ENCODE results near the gene CISTR.

Gene CISTR

DNA sequence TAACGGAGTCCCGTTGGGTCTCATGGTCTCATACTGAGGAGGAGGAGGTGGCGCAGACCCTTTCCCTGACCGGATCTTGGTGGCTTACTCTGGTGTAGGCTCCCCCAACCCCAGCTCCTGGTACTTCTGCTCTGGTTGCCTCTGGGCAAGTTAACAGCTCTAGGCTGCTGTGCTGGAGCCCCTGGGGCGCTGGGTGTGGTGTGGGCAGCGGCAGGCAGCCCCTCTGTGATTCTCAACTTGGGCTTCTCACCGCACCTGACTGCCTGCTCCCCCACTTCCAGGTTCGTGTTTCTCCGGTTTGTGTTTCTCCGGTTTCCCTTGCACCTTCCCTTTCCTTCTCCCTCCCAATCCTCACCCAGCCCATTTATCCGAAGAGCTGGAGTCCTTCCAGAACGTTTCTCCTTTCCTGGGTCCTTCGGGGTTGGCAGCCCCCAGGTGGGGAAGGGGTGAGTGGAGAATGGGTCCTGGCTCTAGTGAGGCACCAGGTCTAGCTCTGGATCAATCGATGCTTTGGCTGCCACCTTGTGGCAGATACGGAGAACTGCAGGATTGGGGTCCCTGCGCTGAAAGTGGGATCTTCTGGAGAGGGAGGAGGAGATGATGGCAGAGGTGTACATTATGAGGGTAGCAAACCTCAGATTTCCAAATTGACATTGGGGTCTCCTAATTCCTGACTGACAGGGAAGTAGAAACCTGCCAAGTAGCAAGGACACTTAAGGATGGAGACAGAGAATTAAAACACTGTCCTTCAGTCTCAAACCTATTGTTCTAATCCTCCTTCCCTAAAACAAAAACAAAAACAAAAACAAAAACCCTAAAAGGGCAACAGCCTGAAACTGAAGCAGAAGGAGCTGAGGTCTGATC, 8.3 kb downstream of the CISTR start:
- peak; percentile 91 for DNase-seq (ENCODE audit: low spot score)

- DNase-seq (ENCODE audit: low spot score) = peak; percentile 28
Observed at GRCh38 chr12:53740130-53740491, 11.7 kb downstream of the CISTR start.

GRCh38 chr12:53739214-53740129, 12.3 kb downstream of the CISTR start:
- DNase-seq (ENCODE audit: low spot score) = peak; percentile 15

DNA sequence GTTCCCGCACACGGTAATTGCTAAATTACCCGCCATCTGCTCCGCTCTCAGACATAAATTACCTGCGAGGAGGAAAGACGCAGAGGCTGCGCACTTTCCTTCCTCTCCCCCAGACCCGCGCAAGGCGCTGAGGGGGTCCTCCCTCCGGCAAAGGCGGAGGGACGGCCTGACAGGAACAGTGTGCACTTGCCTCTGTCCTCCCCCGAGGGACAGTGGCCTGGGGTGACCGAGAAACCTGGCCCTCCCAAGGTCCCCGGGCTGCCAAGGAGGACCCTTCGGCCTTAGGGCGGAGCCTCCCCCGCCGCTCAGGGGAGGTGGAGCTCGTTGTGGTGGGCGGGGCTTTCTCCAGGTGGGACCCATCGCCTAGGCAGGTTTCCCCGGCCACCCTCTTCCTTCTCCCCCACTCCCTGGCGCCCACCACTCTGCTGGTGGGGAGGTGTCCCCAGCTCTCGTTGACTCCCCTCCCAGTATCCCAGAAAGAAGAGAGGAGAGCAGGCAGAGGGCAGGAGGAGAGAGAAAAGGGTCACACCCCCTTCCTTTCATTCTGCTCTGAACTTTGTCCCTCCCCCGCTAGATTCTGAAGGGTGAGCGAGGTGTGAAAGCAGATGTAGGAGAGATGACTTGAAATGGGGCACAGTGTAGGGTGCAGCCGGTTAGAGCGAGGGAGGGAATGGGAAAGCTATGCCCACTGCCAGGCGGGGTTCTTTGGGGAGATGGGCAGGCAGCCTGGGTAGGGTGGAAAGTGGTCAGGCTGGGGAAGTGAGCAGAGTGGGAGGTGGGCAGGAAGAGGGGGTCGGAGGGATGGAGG, 13.2 kb downstream of the CISTR start:
- DNase-seq (ENCODE audit: low spot score) = peak; percentile 48

DNA sequence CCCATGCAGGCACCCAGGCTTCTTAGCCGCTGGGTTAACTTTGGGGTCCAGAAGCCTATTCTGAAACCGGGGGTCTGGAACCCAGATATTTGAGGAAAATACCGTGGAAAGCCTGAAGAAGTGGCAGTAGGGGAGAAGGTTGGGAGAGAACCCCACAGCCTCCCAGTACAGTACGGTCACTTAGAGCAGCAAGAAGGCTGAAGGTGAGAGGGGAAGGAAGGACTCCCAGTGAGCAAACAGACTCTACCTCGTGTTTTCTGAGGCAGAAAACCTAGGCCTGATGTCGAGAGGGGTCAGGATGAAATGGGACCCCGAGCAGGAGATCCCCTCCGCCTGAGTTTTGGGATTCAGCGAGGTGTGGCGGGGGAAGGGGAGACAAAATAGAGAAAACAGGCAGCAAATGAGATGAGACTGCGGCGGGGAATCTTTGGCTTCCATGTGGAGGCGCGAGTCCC, 13.8 kb downstream of the CISTR start:
- peak; percentile 69 for DNase-seq (ENCODE audit: low spot score)

DNA sequence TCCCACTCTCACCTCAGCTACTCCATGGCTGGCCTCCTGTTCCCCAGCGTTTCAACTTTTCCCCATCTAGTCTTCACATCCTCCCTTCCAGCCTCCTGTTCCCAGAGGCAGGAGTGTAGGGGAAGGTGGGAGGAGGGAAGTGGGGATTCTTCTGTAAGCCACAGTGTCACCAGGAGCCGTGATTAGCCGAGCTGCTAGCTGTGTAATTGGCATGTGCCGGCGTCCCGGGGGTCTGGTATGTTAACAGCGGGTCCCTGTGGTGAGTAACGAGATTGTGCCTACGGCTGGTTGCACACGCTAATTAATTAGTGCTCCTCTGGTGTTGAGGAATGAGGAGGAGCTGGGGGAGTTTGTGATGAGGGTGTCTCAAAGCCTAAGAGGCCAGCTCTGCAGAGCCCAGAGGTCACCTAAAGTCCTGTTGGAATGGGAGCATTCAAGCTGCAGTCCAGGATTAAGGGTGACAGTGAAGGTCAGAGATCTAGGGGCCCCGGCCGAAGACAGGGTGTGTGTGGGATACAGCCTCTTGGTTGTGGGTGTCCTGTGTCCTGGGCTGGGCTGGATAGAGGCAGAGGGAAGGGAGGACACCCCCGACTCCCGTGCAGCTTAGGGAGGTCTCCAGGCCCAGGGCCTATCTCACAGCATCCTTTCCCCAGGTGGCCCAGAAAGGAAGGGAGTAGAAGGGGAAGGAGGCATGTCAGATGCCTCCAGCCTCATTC, 14.5 kb downstream of the CISTR start:
- peak; percentile 87 for DNase-seq (ENCODE audit: low spot score)

DNA sequence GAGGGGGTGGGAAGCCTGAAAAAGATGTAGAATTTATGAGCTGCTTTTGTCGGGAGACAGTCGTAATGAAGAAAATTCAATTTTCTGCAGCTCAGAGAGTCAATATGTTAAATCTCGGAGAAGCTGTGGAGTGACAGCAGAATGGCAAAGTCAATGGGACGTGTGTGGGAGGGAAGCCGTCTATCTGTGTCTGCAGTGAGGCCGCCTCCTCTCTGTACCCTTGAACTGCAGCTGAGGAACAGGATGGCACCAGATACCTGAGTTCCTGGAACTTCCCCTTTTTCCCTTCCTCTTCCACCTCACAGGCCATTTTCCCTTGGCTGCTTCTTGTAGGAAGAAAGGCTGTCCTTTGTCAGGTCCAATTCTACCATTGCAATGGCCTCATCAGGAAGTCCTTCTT, 15.2 kb downstream of the CISTR start:
- DNase-seq (ENCODE audit: low spot score) = peak; percentile 31

GRCh38 chr12:53735556-53735955, 16.2 kb downstream of the CISTR start:
- DNase-seq (ENCODE audit: low spot score) = peak; percentile 98

DNA sequence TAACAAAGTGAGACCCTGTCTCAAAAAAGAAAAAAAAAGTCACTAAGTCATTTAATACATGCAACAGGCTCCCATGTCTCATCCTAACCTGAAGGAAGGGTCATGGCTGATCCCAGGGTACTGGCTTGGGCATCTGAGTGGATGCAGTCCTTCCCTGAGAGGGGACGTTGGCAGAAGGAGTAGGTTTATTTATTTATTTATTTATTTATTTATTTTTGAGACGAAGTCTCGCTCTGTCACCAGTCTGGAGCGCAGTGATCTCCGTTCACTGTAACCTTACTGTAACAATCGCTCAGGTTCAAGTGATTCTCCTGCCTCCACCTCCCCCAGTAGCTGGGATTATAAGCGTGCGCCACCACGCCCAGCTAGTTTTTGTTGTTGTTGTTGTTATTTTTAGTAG, 17.4 kb downstream of the CISTR start:
- DNase-seq (ENCODE audit: low spot score) = no peak

DNA sequence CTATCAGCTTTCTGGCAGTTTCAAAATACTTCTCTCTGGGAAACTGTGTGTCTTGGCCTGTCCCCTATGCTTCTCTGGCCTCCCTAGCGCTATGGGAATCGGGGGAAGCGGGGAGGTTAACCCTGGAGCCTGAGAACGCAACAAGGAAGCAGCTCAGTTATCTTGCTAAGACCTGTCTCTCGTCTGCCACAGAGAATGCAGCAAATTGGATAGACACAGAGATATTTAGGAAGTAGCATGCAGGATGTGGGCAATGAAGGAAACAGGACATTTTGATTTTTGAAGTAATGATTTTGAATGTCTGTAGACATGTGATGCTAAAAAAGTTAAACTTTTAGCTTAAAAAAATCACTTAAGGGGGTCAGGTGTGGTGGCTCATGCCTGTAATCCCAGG, 18.0 kb downstream of the CISTR start:
- DNase-seq (ENCODE audit: low spot score) = peak; percentile 22

DNA sequence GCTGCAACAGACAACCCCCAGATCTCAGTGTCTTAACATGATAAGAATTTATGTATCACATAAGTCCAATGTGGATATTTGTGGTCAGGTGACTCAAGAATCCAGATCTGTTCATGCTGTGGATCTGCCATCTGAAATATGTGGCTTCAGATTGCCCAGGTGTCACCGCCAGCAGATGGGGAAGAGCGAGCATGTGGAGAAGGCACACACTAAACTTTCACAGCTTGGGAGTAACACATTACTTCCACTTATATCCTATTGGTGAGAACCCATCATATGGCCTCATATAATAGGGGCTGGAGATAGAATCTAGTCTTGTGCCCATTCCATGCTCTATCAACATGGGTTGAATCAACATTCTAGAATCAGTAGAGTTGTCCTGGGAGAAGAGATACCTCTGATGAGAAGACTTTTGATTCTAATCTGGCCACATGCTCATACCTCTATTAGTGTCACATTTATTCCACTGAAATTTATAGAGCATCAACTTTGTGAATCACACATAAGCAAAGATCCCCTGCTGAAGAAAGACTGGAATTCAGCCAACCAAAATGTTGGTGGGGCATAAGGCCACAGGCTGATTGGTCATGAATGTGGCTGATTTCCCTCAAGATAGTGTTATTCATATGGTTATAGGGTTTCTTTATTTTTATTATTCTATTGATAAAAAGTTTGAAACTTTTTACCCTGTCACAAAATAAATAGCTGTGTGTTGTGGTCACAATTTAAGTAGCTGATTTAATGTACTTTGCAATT, 18.6 kb downstream of the CISTR start:
- DNase-seq (ENCODE audit: low spot score) = peak; percentile 58

DNA sequence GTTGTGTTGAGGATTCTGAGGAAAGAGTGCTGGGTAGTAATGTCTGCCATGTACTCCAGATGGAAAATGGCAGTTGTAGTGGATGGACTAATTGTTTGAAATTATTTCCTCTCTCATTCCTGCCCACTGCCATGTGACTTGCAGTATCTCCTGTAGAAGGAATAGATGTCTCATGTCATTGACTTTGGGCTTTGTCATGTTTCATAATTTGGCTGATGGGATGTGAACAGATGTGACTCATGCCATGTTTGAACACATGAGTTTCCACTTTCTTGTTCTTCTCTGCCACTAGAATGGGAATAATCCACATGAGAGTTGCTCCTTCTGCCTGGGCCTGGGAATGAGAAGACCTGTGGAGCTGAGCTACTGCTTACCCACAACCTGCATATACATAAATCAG, 22.1 kb downstream of the CISTR start:
- peak; percentile 14 for DNase-seq (ENCODE audit: low spot score)

- peak; percentile 80 for DNase-seq (ENCODE audit: low spot score)
Observed at GRCh38 chr12:53728206-53728605, 23.6 kb downstream of the CISTR start.

DNA sequence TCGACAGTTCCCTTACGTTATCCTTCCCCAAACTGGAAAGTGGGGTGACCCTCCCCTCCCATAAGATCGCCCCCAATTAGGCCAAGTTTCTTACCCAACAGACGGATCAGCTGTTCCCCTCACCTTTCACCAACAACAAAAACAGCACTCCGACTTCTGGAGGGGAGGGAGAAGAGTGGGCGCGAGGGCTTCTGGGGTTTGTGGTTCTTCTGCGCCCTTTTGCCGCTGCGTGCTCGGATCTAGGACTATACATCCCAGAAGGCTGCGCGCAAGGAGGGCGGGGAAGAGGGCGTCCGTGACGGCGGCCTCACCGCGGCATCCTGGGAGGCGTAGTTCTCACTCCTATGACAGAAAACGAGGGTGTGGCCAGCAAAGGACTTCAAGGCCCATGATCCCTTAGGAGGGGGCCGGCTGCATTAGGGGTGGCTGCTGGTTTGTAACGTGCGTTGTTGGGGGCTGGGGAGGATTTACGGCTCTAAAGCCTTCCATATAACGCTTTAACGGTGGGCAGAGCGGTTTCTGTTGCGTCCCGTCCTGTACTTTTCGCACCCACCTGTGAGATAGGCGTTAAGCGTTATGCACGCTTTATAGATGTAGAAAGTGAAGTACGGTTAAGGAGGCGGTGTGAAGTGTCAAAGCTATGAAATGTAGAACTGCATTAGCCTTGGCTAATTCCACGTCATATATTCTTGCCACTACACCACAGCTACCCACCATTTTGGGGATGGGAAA, 24.3 kb downstream of the CISTR start, which contains the start of gene CALCOCO1:
CALCOCO1 (minus strand) TSS at position 143 of the 732 bp plus-strand sequence. CDS start 2,210 bp downstream, outside the sequence.
- peak; percentile 100 for DNase-seq (ENCODE audit: low spot score)

- DNase-seq (ENCODE audit: low spot score) = no peak
Observed at GRCh38 chr12:53726946-53727309, 24.9 kb downstream of the CISTR start.

GRCh38 chr12:53726341-53726740, 25.4 kb downstream of the CISTR start:
- no peak for DNase-seq (ENCODE audit: low spot score)

- no peak for DNase-seq (ENCODE audit: low spot score)
Observed at GRCh38 chr12:53725824-53726223, 26.0 kb downstream of the CISTR start.

GRCh38 chr12:53722450-53723041, 29.2 kb downstream of the CISTR start:
- no peak for DNase-seq (ENCODE audit: low spot score)

DNA sequence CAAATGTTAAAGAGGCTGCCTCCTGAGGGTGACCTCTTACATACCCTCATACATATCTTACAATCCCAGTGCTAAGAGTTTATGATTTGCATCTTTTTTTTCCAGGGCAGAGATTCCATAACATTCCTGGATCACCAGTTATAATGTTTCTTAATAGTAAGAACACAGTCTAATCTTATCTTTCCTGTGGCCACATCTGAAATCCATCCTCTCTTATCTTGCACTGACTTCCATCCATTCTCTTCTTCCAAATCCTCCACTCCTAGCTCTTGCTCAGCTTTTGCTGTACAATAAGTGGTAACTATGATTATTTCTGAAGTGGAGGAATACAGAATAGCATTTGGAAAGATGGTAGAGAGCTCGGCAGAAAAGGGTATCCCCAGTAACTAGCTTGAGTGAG, 30.8 kb downstream of the CISTR start:
- DNase-seq (ENCODE audit: low spot score) = no peak

Measured in cerebellar cortex (tissue), 1 donor.